Measurements from ENCODE around the gene SCRT2. TPM values are rescaled to one million over a fixed set of nuclear protein-coding genes. Genes with fewer than 3 reads are reported as not detected.

Gene SCRT2
- total and polyA plus RNA-seq, 2 donors from 2014 or later, result not detected

DNA sequence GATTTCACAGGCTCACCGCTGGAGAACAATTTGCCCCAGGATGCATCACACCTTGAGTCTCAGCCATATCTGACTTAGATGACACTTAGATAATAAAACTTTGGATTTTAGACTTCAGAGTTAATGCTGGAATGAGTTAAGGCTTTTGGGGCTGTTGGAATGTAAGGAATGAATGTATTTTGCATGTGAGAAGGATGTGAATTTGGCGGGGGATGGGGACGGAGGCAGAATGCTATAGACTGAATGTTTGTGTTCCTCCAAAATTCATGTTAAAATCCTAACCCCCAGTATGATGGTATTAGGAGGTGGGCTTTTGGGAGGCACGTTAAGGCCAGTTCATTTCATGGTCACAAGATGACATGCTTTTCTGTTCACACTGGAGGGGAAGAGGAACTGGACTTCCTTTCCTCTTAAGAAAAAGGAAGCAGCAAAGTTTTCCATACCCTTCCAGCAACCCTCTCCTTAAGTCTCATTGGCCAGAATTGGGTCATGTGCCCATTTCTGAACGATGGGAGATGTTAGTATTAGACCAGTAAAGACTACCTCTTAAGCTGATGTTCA lies 16.8 kb downstream of the SCRT2 start:
- DNase-seq, result no peak
- FAIRE-seq, result no peak
- TF ChIP-seq CTCF (IDR thresholded peaks at IDR 0.05; ENCODE audit: borderline replicate concordance, extremely low read depth, insufficient read depth), result no peak
- H3K9ac ChIP-seq (ENCODE audit: low read length in 3 of 3), result no peak overlapping the region
- peaks cover 0 to 6% (median 4%) of the 10 kb centered on the region in 3 donors for H3K4me1 ChIP-seq (ENCODE audit: control insufficient read depth in 2 of 3, insufficient read depth in 2 of 3, low read depth in 1 of 3, low read length in 3 of 3)
- H3K4me3 ChIP-seq (ENCODE audit: low read length in 3 of 3), result no peak overlapping the region
- intact Hi-C loops (cut with DNase I), result no loop called here
- H3K27ac ChIP-seq (ENCODE audit: low read depth in 2 of 2, low read length in 2 of 2), result no peak overlapping the region
- H3K36me3 ChIP-seq (ENCODE audit: control insufficient read depth in 2 of 3, insufficient read depth in 3 of 3, low read length in 3 of 3), result no peaks in the 10 kb centered on the region
- H3K27me3 ChIP-seq (ENCODE audit: control insufficient read depth, insufficient read depth, low read length), result peaks cover 14% of the 10 kb centered on the region
- H3K9me3 ChIP-seq (ENCODE audit: control insufficient read depth in 2 of 3, insufficient read depth in 1 of 3, low read length in 3 of 3), result no peaks in the 10 kb centered on the region

GRCh38 chr20:658202-658601 lies 17.4 kb downstream of the SCRT2 start:
- FAIRE-seq (no peak), DNase-seq (no peak)
- TF ChIP-seq CTCF (IDR thresholded peaks at IDR 0.05; ENCODE audit: borderline replicate concordance, extremely low read depth, insufficient read depth), result no peak
- intact Hi-C loops (cut with DNase I), result no loop called here
- Histone ChIP-seq H3K27ac (ENCODE audit: low read depth in 2 of 2, low read length in 2 of 2) (no peak overlapping the region), H3K4me3 (ENCODE audit: low read length in 3 of 3) (no peak overlapping the region), H3K9ac (ENCODE audit: low read length in 3 of 3) (no peak overlapping the region), H3K9me3 (ENCODE audit: control insufficient read depth in 2 of 3, insufficient read depth in 1 of 3, low read length in 3 of 3) (no peaks in the 10 kb centered on the region), H3K36me3 (ENCODE audit: control insufficient read depth in 2 of 3, insufficient read depth in 3 of 3, low read length in 3 of 3) (no peaks in the 10 kb centered on the region), H3K27me3 (ENCODE audit: control insufficient read depth, insufficient read depth, low read length) (peaks cover 13% of the 10 kb centered on the region), H3K4me1 (ENCODE audit: control insufficient read depth in 2 of 3, insufficient read depth in 2 of 3, low read depth in 1 of 3, low read length in 3 of 3) (peaks cover 0 to 7% (median 6%) of the 10 kb centered on the region in 3 donors)

DNA sequence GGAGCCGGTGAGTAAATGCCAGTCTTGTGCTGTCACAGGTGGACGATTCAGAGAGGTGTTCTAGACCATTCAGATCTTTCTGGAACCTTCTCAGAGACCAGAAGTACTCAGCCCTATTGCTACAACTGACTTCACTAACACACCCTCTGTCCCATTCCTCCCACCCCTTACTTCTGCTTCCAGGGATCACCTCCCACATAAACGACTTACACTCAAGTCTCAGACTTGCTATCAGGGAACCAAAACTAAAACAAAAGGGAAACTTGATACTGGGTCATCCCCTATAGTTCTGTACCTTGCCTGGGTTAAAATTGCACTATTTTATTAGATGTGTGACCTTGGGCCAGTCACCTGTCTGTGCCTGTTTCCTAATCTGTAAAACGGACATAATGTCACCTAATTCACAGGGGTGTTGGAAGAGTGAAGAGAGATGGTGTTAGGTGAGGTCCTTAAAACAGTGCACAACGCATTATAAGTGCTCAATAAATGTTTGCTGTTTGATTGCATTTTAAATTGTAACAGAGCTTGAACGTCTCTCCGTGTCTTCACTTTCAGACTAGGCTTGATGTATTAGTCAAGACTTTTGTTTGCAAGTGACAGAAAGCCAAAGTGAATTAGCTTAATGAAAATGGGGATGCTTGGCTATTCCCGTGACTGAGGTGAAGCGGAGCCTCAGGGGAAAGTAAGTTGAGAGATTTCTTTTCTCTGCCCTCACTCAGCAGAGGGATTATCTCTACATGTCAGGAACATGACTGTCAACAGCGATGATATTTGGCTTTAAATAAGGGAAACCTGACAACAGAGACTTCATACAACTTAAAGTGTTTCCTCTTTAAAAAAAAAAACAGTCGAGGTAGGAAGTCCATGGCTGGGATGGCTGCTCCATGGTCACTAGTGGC lies 19.6 kb downstream of the SCRT2 start:
- FAIRE-seq (no peak), DNase-seq (peak in 1 of 5 donors; percentile 8)
- Histone ChIP-seq H3K4me3 (ENCODE audit: low read length in 3 of 3) (no peak overlapping the region), H3K4me1 (ENCODE audit: control insufficient read depth in 2 of 3, insufficient read depth in 2 of 3, low read depth in 1 of 3, low read length in 3 of 3) (peaks cover 0 to 15% (median 6%) of the 10 kb centered on the region in 3 donors), H3K27ac (ENCODE audit: low read depth in 2 of 2, low read length in 2 of 2) (no peak overlapping the region), H3K27me3 (ENCODE audit: control insufficient read depth, insufficient read depth, low read length) (peaks cover 5% of the 10 kb centered on the region), H3K36me3 (ENCODE audit: control insufficient read depth in 2 of 3, insufficient read depth in 3 of 3, low read length in 3 of 3) (no peaks in the 10 kb centered on the region), H3K9me3 (ENCODE audit: control insufficient read depth in 2 of 3, insufficient read depth in 1 of 3, low read length in 3 of 3) (no peaks in the 10 kb centered on the region), H3K9ac (ENCODE audit: low read length in 3 of 3) (no peak overlapping the region)
- no peak for TF ChIP-seq CTCF (IDR thresholded peaks at IDR 0.05; ENCODE audit: borderline replicate concordance, extremely low read depth, insufficient read depth)
- intact Hi-C loops (cut with DNase I), result no loop called here
